HL-60 (cell line): ENCODE data around the gene KIF2A.

Experiments used
- DNase-seq, 2 experiments: peaks; one replicate each; pipeline ENCODE4 v3.0.0-alpha.2; 2010 to 2020; ENCODE audit warnings: low read depth in 1 of 2, low spot score in 1 of 2
- H3K27ac ChIP-seq: fragments of 250-450 bp; sonication (Bioruptor Pico); replicated peaks from 2 replicates; pipeline ENCODE4 v1.5.1; 2020; ENCODE audit warnings: mild to moderate bottlenecking, moderate library complexity
- H3K27me3 ChIP-seq: fragments of 250-450 bp; sonication (Bioruptor Pico); 2 replicates; pipeline ENCODE4 v1.5.1; 2021; ENCODE audit warnings: mild to moderate bottlenecking, moderate library complexity; ENCODE audit not compliant: insufficient read depth, poor library complexity, severe bottlenecking
- H3K4me3 ChIP-seq: replicated peaks from 2 replicates; pipeline ENCODE4 v1.5.1; 2011; ENCODE audit warnings: mild to moderate bottlenecking, control low read depth, low read length; ENCODE audit not compliant: insufficient read depth
- CTCF ChIP-seq: IDR thresholded peaks from one replicate; pipeline ENCODE4 v1.5.1; 2011; ENCODE audit warnings: low read length, control low read depth, inconsistent platforms; ENCODE audit not compliant: insufficient read depth
- GABPA ChIP-seq: IDR thresholded peaks from 2 replicates; pipeline ENCODE4 v1.6.1; 2012; ENCODE audit warnings: low read depth
- POLR2AphosphoS5 ChIP-seq: IDR thresholded peaks from 2 replicates; pipeline ENCODE4 v1.6.1; 2012; ENCODE audit warnings: low read depth
- REST ChIP-seq: IDR thresholded peaks from 2 replicates; pipeline ENCODE4 v1.6.1; 2012; ENCODE audit warnings: low read depth; ENCODE audit not compliant: insufficient replicate concordance
- SPI1 ChIP-seq: IDR thresholded peaks from 2 replicates; pipeline ENCODE4 v1.6.1; 2012; ENCODE audit warnings: low read depth, mild to moderate bottlenecking, borderline replicate concordance

KIF2A gene

GRCh38 chr5:62266573-62266972, 39.4 kb upstream of the KIF2A start:
- DNase-seq = no peak
- Histone ChIP-seq H3K27me3 (no peaks in the 10 kb centered on the region), H3K27ac (no peak overlapping the region), H3K4me3 (no peak overlapping the region)
- TF ChIP-seq POLR2AphosphoS5 (no peak), REST (no peak), SPI1 (no peak), CTCF (no peak), GABPA (no peak)

- Histone ChIP-seq H3K27ac (no peak overlapping the region), H3K27me3 (no peaks in the 10 kb centered on the region), H3K4me3 (no peak overlapping the region)
- no peak for DNase-seq
- TF ChIP-seq SPI1 (no peak), GABPA (no peak), POLR2AphosphoS5 (no peak), REST (no peak), CTCF (no peak)
Observed at GRCh38 chr5:62268234-62268633, 37.8 kb upstream of the KIF2A start.

- Histone ChIP-seq H3K27me3 (no peaks in the 10 kb centered on the region), H3K27ac (no peak overlapping the region), H3K4me3 (no peak overlapping the region)
- DNase-seq = no peak
- TF ChIP-seq POLR2AphosphoS5 (no peak), CTCF (no peak), REST (no peak), SPI1 (no peak), GABPA (no peak)
Observed at GRCh38 chr5:62268792-62269191, 37.2 kb upstream of the KIF2A start.
